ENCODE measurements around the gene TOX3. TPM values are rescaled to one million over a fixed set of nuclear protein-coding genes. Genes with fewer than 3 reads are reported as not detected.

TOX3 gene
- total and polyA plus RNA-seq, 2 experiments from 2014 or later, result 9.8 to 15.6 TPM

- TF ChIP-seq ZNF331 (CRISPR knock-in tag; IDR thresholded peaks at IDR 0.05; ENCODE audit: low read depth), result no peak
- no peak for TF ChIP-seq CTCF (conservative IDR thresholded peaks at IDR 0.05; ENCODE audit: low read depth in 2 of 2)
- no peak for TF ChIP-seq POLR2AphosphoS5 (IDR thresholded peaks at IDR 0.05; ENCODE audit: low read depth)
- TF ChIP-seq EZH2 (IDR thresholded peaks at IDR 0.05; ENCODE audit: low read depth, unreplicated experiment), result no peak
- no peak for TF ChIP-seq JUNB (IDR thresholded peaks at IDR 0.05; ENCODE audit: unreplicated experiment)
- no peak for TF ChIP-seq ETS1 (IDR thresholded peaks at IDR 0.05)
- TF ChIP-seq EZH2phosphoT487 (IDR thresholded peaks at IDR 0.05; ENCODE audit: unreplicated experiment), result no peak
- no peak for TF ChIP-seq REST (IDR thresholded peaks at IDR 0.05; ENCODE audit: unreplicated experiment)
- no peak for TF ChIP-seq CREB1 (CRISPR knock-in tag; IDR thresholded peaks at IDR 0.05; ENCODE audit: low read depth)
- TF ChIP-seq ZNF462 (CRISPR knock-in tag; IDR thresholded peaks at IDR 0.05), result no peak
- TF ChIP-seq NANOG (IDR thresholded peaks at IDR 0.05; ENCODE audit: borderline replicate concordance), result no peak
- TF ChIP-seq ZNF114 (CRISPR knock-in tag; IDR thresholded peaks at IDR 0.05), result no peak
- no peak for TF ChIP-seq STAT1 (IDR thresholded peaks at IDR 0.05; ENCODE audit: unreplicated experiment)
These were observed 96.7 kb downstream of the TOX3 start for GRCh38 chr16:52450241-52450640.

More at GRCh38 chr16:52450241-52450640, 96.7 kb downstream of the TOX3 start:
- Mint-ChIP-seq H3K4me3 (no peak overlapping the region), H3K36me3 (ENCODE audit: low read depth) (peaks cover 39% of the 10 kb centered on the region), H3K9me3 (no peaks in the 10 kb centered on the region), H3K27me3 (ENCODE audit: insufficient read depth, low read depth, poor library complexity) (no peaks in the 10 kb centered on the region), H3K4me1 (peaks cover 34% of the 10 kb centered on the region), H3K27ac (no peak overlapping the region)
- no peak for ATAC-seq
- Histone ChIP-seq H3K79me2 (replicated peaks; ENCODE audit: insufficient read depth) (no peaks in the 10 kb centered on the region; the same call in 1 of the 2 replicates), H3K27ac (ENCODE audit: low read depth) (no peak overlapping the region), H3K36me3 (ENCODE audit: insufficient read depth) (no peaks in the 10 kb centered on the region; the same call in 1 of the 2 replicates), H3F3A (replicated peaks; ENCODE audit: low read depth) (no peaks in the 10 kb centered on the region), H3K27me3 (ENCODE audit: insufficient read depth) (no peaks in the 10 kb centered on the region), H2AFZ (no peak overlapping the region), H3K4me1 (ENCODE audit: insufficient read depth) (peaks cover 29% of the 10 kb centered on the region), H3K4me2 (no peak overlapping the region), H4K20me1 (replicated peaks; ENCODE audit: insufficient read depth) (no peaks in the 10 kb centered on the region), H3K4me3 (no peak overlapping the region), H3K9me2 (ENCODE audit: insufficient read depth) (0 out of 2 replicates have a peak, but pooled peaks cover 4% of the 10 kb centered on the region)
- no peak for DNase-seq (ENCODE audit: low spot score)
